HTR-8/SVneo (cell line): ENCODE data around the gene AGRN.
"Not testable (repeated sequence)": the region's sequence is repeated elsewhere in the genome, so short reads cannot be mapped to it uniquely, and the experiment has no call there.

Experiments used
- DNase-seq: peaks from one replicate; pipeline ENCODE4 v3.0.0; 2011; ENCODE audit warnings: low spot score, mixed read lengths; ENCODE audit not compliant: insufficient read length
- FAIRE-seq: peaks from 2 replicates; lab custom pipeline; 2011; peaks lifted over from hg19 to GRCh38; lab: Jason Lieb, UNC

AGRN gene

DNA sequence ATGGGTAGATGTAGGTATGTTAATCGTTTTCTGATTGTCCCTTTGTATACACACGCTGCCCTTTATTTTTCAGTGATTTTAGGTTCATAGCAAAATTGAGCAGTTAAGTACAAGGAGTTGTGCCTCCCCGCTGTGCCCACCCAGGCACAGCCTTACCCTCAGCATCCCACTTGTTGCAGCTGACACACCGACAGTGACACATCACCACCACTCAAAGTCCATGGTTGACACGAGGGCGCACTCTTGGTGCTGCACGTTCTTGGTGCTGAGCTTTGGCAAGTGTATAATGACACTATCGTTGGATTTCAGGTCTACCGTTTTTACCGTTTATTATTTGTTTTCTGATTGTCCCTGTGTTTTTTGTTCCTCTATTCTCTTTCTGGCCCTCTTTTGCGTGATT is 80.4 kb downstream of the AGRN start:
- DNase-seq (no peak), FAIRE-seq (no peak)

DNA sequence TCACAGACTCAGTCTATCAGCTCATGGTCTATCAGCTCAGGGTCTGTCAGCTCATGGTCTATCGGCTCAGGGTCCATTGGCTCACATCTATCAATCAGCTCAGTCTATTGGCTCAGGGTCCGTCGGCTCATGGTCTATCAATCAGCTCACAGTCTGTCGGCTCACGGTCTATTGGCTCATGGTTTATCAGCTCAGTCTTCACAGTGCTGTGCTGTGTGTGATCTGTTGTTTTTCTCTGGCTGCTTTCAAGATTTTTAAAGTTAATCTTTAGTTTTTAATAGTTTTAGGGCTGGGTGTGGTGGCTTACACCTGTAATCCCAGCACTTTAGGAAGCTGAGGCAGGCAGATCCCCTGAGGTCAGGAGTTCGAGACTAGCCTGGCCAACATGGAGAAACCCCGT is 81.6 kb downstream of the AGRN start:
- FAIRE-seq: no peak
- DNase-seq: no peak

DNA sequence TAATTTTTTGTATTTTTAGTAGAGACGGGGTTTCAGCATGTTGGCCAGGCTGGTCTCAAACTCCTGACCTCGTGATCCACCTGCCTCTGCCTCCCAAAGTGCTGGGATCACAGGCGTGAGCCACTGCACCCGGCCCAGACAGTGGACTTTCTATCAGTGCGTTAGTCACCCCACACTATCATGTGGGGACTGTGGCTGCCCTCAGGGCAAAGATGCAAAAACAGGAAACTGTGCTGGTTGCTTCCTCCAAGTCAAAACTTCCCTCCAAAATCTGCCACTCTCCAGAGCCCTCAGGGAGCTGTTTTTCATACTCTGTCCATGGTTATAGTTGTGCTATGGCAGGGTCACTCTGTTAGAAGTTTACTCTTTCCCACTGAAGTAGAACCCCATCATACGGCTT is 84.2 kb downstream of the AGRN start:
- not testable (repeated sequence) for DNase-seq, FAIRE-seq
